ENCODE measurements around the gene CHIT1.

Gene CHIT1

GRCh38 chr1:203174324-203174985 lies 55.0 kb downstream of the CHIT1 start:
- H3K9ac ChIP-seq (ENCODE audit: insufficient read length): no peak overlapping the region
- H3K27ac ChIP-seq: no peak overlapping the region
- TF ChIP-seq FOXP2 (optimal IDR thresholded peaks at IDR 0.05; ENCODE audit: control extremely low read depth, extremely low read length, insufficient read depth) (no peak), POLR2AphosphoS5 (IDR thresholded peaks at IDR 0.05; ENCODE audit: borderline replicate concordance, low read depth, low read length) (no peak), EZH2 (IDR thresholded peaks at IDR 0.05) (no peak)

GRCh38 chr1:203173566-203173965 lies 55.9 kb downstream of the CHIT1 start:
- Histone ChIP-seq H3K9me3 (ENCODE audit: low read depth, low read length) (no peaks in the 10 kb centered on the region), H3K36me3 (ENCODE audit: insufficient read depth, low read length) (no peaks in the 10 kb centered on the region), H3K27ac (no peak overlapping the region), H3K4me3 (no peak overlapping the region), H3K9ac (ENCODE audit: insufficient read length) (no peak overlapping the region)
- DNase-seq (ENCODE audit: low read depth, low spot score): no peak
- TF ChIP-seq FOXP2 (optimal IDR thresholded peaks at IDR 0.05; ENCODE audit: control extremely low read depth, extremely low read length, insufficient read depth): no peak
- TF ChIP-seq POLR2AphosphoS5 (IDR thresholded peaks at IDR 0.05; ENCODE audit: borderline replicate concordance, low read depth, low read length): no peak
- no peak for TF ChIP-seq EZH2 (IDR thresholded peaks at IDR 0.05)

More at GRCh38 chr1:203174324-203174985, 55.0 kb downstream of the CHIT1 start:
- no peak for DNase-seq (ENCODE audit: low read depth, low spot score)
- H3K9me3 ChIP-seq (ENCODE audit: low read depth, low read length): no peaks in the 10 kb centered on the region
- no peaks in the 10 kb centered on the region for H3K36me3 ChIP-seq (ENCODE audit: insufficient read depth, low read length)
- H3K4me3 ChIP-seq: no peak overlapping the region

- DNase-seq (ENCODE audit: low read depth, low spot score): no peak
- no peak for TF ChIP-seq FOXP2 (optimal IDR thresholded peaks at IDR 0.05; ENCODE audit: control extremely low read depth, extremely low read length, insufficient read depth)
- TF ChIP-seq EZH2 (IDR thresholded peaks at IDR 0.05): no peak
- no peak for TF ChIP-seq POLR2AphosphoS5 (IDR thresholded peaks at IDR 0.05; ENCODE audit: borderline replicate concordance, low read depth, low read length)
- Histone ChIP-seq H3K4me3 (no peak overlapping the region), H3K36me3 (ENCODE audit: insufficient read depth, low read length) (no peaks in the 10 kb centered on the region), H3K9me3 (ENCODE audit: low read depth, low read length) (no peaks in the 10 kb centered on the region), H3K9ac (ENCODE audit: insufficient read length) (no peak overlapping the region), H3K27ac (no peak overlapping the region)
Observed at GRCh38 chr1:203173011-203173555, 56.4 kb downstream of the CHIT1 start.

- no peaks in the 10 kb centered on the region for H3K9me3 ChIP-seq (ENCODE audit: low read depth, low read length)
- H3K9ac ChIP-seq (ENCODE audit: insufficient read length): no peak overlapping the region
- H3K36me3 ChIP-seq (ENCODE audit: insufficient read depth, low read length): no peaks in the 10 kb centered on the region
- no peak overlapping the region for H3K4me3 ChIP-seq
- no peak for DNase-seq (ENCODE audit: low read depth, low spot score)
- TF ChIP-seq EZH2 (IDR thresholded peaks at IDR 0.05) (no peak), FOXP2 (optimal IDR thresholded peaks at IDR 0.05; ENCODE audit: control extremely low read depth, extremely low read length, insufficient read depth) (no peak), POLR2AphosphoS5 (IDR thresholded peaks at IDR 0.05; ENCODE audit: borderline replicate concordance, low read depth, low read length) (no peak)
- no peak overlapping the region for H3K27ac ChIP-seq
Observed at GRCh38 chr1:203172184-203173010, 57.1 kb downstream of the CHIT1 start.

- no peak for DNase-seq (ENCODE audit: low read depth, low spot score)
- no peak overlapping the region for H3K4me3 ChIP-seq
- no peak overlapping the region for H3K9ac ChIP-seq (ENCODE audit: insufficient read length)
- no peak for TF ChIP-seq POLR2AphosphoS5 (IDR thresholded peaks at IDR 0.05; ENCODE audit: borderline replicate concordance, low read depth, low read length)
- TF ChIP-seq FOXP2 (optimal IDR thresholded peaks at IDR 0.05; ENCODE audit: control extremely low read depth, extremely low read length, insufficient read depth): no peak
- TF ChIP-seq EZH2 (IDR thresholded peaks at IDR 0.05): no peak
- no peaks in the 10 kb centered on the region for H3K36me3 ChIP-seq (ENCODE audit: insufficient read depth, low read length)
- H3K27ac ChIP-seq: no peak overlapping the region
- H3K9me3 ChIP-seq (ENCODE audit: low read depth, low read length): no peaks in the 10 kb centered on the region
Observed at GRCh38 chr1:203171341-203172183, 57.9 kb downstream of the CHIT1 start.

- H3K27ac ChIP-seq: no peak overlapping the region
- H3K4me3 ChIP-seq: no peak overlapping the region
- H3K36me3 ChIP-seq (ENCODE audit: insufficient read depth, low read length): no peaks in the 10 kb centered on the region
- H3K9me3 ChIP-seq (ENCODE audit: low read depth, low read length): no peaks in the 10 kb centered on the region
- H3K9ac ChIP-seq (ENCODE audit: insufficient read length): no peak overlapping the region
- DNase-seq (ENCODE audit: low read depth, low spot score): no peak
- TF ChIP-seq FOXP2 (optimal IDR thresholded peaks at IDR 0.05; ENCODE audit: control extremely low read depth, extremely low read length, insufficient read depth) (no peak), POLR2AphosphoS5 (IDR thresholded peaks at IDR 0.05; ENCODE audit: borderline replicate concordance, low read depth, low read length) (no peak), EZH2 (IDR thresholded peaks at IDR 0.05) (no peak)
Observed at GRCh38 chr1:203170625-203171330, 58.7 kb downstream of the CHIT1 start.

- Histone ChIP-seq H3K36me3 (ENCODE audit: insufficient read depth, low read length) (no peaks in the 10 kb centered on the region), H3K4me3 (no peak overlapping the region), H3K9ac (ENCODE audit: insufficient read length) (no peak overlapping the region), H3K9me3 (ENCODE audit: low read depth, low read length) (no peaks in the 10 kb centered on the region), H3K27ac (no peak overlapping the region)
- TF ChIP-seq EZH2 (IDR thresholded peaks at IDR 0.05) (no peak), FOXP2 (optimal IDR thresholded peaks at IDR 0.05; ENCODE audit: control extremely low read depth, extremely low read length, insufficient read depth) (no peak), POLR2AphosphoS5 (IDR thresholded peaks at IDR 0.05; ENCODE audit: borderline replicate concordance, low read depth, low read length) (no peak)
- no peak for DNase-seq (ENCODE audit: low read depth, low spot score)
Observed at GRCh38 chr1:203169770-203170520, 59.5 kb downstream of the CHIT1 start.
